KMS-11 (cell line): ENCODE results near the gene SCRN3.
"Not testable (repeated sequence)": the region's sequence is repeated elsewhere in the genome, so short reads cannot be mapped to it uniquely, and the experiment has no call there.

Experiments used
- H2AFZ ChIP-seq: fragments of 200-600 bp; sonication (generic); 2 replicates; pipeline ENCODE4 v1.6.1; 2016; ENCODE audit warnings: antibody characterized with exemption, mixed run types, low read depth
- H3K27ac ChIP-seq: fragments of 200-600 bp; sonication (generic); 2 replicates; pipeline ENCODE4 v1.6.1; 2016; ENCODE audit warnings: mild to moderate bottlenecking, mixed run types
- H3K27me3 ChIP-seq: fragments of 200-600 bp; sonication (generic); 2 replicates; pipeline ENCODE4 v1.6.1; 2017; ENCODE audit warnings: mild to moderate bottlenecking, low read depth, mixed run types, moderate library complexity; ENCODE audit not compliant: insufficient read depth
- H3K36me3 ChIP-seq: fragments of 200-600 bp; sonication (generic); 2 replicates; pipeline ENCODE4 v1.6.1; 2017; ENCODE audit warnings: mild to moderate bottlenecking, mixed run types; ENCODE audit not compliant: insufficient read depth
- H3K4me1 ChIP-seq: fragments of 200-600 bp; sonication (generic); 2 replicates; pipeline ENCODE4 v1.6.1; 2016; ENCODE audit warnings: mild to moderate bottlenecking, low read depth, mixed run types; ENCODE audit not compliant: poor library complexity, severe bottlenecking
- H3K4me2 ChIP-seq: fragments of 200-600 bp; sonication (generic); 2 replicates; pipeline ENCODE4 v1.7.0; 2016; ENCODE audit warnings: mild to moderate bottlenecking, mixed run types
- H3K4me3 ChIP-seq: fragments of 200-600 bp; sonication (generic); IDR thresholded peaks from 2 replicates; pipeline ENCODE4 v1.6.1; 2017; ENCODE audit warnings: low read depth, low read length, mixed read lengths; ENCODE audit not compliant: insufficient read depth
- H3K79me2 ChIP-seq: fragments of 200-600 bp; sonication (generic); 2 replicates; pipeline ENCODE4 v1.6.1; 2016; ENCODE audit warnings: low read depth, mixed run types; ENCODE audit not compliant: insufficient read depth
- H3K9ac ChIP-seq: fragments of 200-600 bp; sonication (generic); 2 replicates; pipeline ENCODE4 v1.6.1; 2016; ENCODE audit warnings: mild to moderate bottlenecking, mixed run types
- H4K20me1 ChIP-seq: fragments of 200-600 bp; sonication (generic); 2 replicates; pipeline ENCODE4 v1.6.1; 2016; ENCODE audit warnings: mild to moderate bottlenecking, mixed run types; ENCODE audit not compliant: insufficient read depth
- TF ChIP-seq, protein P1 (sequence below): fragments of 200-600 bp; sonication (generic); conservative IDR thresholded peaks from 2 replicates; pipeline ENCODE4 v1.6.1; 2017; ENCODE audit warnings: low read depth, mild to moderate bottlenecking, antibody characterized with exemption, low read length, moderate library complexity, mixed read lengths

SCRN3 gene

DNA sequence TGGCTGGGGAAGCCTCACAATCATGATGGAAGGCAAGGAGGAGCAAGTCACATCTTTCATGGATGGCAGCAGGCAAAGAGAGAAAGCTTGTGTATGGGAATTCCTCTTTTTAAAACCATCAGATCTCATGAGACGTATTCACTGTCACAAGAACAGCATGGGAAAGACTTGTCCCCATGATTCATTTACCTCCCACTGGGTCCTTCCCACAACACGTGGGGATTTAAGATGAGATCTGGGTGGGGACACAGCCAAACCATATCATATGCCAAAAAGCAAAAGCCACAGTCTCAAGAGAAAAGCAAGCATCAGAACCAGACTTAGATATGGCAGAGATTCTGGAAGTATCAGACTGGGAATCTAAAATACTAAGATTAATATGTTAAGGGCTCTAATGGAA, 30.0 kb upstream of the SCRN3 start:
- no peak overlapping the region for H2AFZ ChIP-seq
- no peak overlapping the region for H3K4me3 ChIP-seq
- no peaks in the 10 kb centered on the region for H3K4me1 ChIP-seq
- no peak overlapping the region for H3K9ac ChIP-seq
- H3K79me2 ChIP-seq = no peaks in the 10 kb centered on the region
- H3K4me2 ChIP-seq = no peak overlapping the region
- no peaks in the 10 kb centered on the region for H3K36me3 ChIP-seq
- H3K27me3 ChIP-seq = no peaks in the 10 kb centered on the region
- no peaks in the 10 kb centered on the region for H4K20me1 ChIP-seq
- TF ChIP-seq, protein P1, sequence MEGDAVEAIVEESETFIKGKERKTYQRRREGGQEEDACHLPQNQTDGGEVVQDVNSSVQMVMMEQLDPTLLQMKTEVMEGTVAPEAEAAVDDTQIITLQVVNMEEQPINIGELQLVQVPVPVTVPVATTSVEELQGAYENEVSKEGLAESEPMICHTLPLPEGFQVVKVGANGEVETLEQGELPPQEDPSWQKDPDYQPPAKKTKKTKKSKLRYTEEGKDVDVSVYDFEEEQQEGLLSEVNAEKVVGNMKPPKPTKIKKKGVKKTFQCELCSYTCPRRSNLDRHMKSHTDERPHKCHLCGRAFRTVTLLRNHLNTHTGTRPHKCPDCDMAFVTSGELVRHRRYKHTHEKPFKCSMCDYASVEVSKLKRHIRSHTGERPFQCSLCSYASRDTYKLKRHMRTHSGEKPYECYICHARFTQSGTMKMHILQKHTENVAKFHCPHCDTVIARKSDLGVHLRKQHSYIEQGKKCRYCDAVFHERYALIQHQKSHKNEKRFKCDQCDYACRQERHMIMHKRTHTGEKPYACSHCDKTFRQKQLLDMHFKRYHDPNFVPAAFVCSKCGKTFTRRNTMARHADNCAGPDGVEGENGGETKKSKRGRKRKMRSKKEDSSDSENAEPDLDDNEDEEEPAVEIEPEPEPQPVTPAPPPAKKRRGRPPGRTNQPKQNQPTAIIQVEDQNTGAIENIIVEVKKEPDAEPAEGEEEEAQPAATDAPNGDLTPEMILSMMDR = no peak
- H3K27ac ChIP-seq = no peak overlapping the region

DNA sequence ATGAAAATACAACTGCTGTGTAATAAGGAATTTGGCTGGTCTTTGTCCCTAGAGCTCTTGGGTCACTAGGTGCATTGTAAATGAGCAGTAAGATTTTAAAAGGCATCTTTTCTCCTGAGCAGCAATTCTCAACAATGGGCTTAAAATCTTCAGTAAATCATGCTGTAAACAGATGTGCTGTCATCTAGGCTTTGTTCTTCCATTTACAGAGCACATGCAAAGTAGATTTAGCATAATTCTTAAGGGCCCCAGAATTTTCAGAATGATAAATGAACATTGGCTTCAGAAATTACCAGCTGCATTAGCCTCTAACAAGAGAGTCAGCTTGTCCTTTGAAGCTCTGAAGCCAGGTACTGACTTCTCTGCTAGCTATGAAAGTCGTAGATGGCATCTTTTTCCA, 26.8 kb upstream of the SCRN3 start:
- Histone ChIP-seq H3K27ac (no peak overlapping the region), H3K36me3 (no peaks in the 10 kb centered on the region), H3K9ac (no peak overlapping the region), H3K79me2 (no peaks in the 10 kb centered on the region), H3K4me2 (no peak overlapping the region), H3K4me1 (no peaks in the 10 kb centered on the region), H3K4me3 (no peak overlapping the region), H4K20me1 (no peaks in the 10 kb centered on the region), H2AFZ (no peak overlapping the region), H3K27me3 (no peaks in the 10 kb centered on the region)
- TF ChIP-seq, protein P1 = no peak

DNA sequence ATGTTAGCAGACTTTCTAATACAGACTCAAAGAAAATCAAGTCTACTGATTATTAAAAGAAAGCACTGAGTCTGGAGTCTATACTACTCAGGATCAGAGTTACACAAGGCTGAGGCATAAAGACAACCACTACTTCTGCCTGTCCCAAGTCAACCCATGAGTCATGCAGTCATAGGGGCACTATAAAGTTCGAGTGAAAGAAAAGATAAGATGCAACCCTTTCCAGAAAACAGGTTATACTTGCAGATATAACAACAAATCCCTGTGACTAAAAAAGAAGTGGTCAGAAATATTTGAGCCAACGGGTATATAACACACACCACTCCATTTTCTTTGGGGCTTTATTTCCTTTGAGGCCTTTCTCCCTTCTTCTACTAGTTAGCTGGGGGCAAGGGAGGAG, 18.6 kb upstream of the SCRN3 start:
- no peak overlapping the region for H3K27ac ChIP-seq
- no peak overlapping the region for H3K4me3 ChIP-seq
- H3K4me1 ChIP-seq = peaks cover 9% of the 10 kb centered on the region
- no peaks in the 10 kb centered on the region for H3K27me3 ChIP-seq
- no peaks in the 10 kb centered on the region for H3K36me3 ChIP-seq
- H4K20me1 ChIP-seq = no peaks in the 10 kb centered on the region
- H3K4me2 ChIP-seq = no peak overlapping the region
- H3K9ac ChIP-seq = no peak overlapping the region
- H3K79me2 ChIP-seq = no peaks in the 10 kb centered on the region
- H2AFZ ChIP-seq = no peak overlapping the region
- TF ChIP-seq, protein P1 = no peak

- Histone ChIP-seq H3K27me3 (no peaks in the 10 kb centered on the region), H3K4me1 (no peaks in the 10 kb centered on the region), H3K4me3 (no peak overlapping the region), H3K9ac (no peak overlapping the region), H3K27ac (no peak overlapping the region), H3K79me2 (no peaks in the 10 kb centered on the region), H2AFZ (no peak overlapping the region), H3K4me2 (no peak overlapping the region), H4K20me1 (no peaks in the 10 kb centered on the region), H3K36me3 (no peaks in the 10 kb centered on the region)
- TF ChIP-seq, protein P1 = no peak
Observed at GRCh38 chr2:174383796-174384195, 11.7 kb upstream of the SCRN3 start.

GRCh38 chr2:174385201-174385600, 10.3 kb upstream of the SCRN3 start:
- Histone ChIP-seq H3K9ac (no peak overlapping the region), H3K4me3 (no peak overlapping the region), H3K4me2 (no peak overlapping the region), H3K4me1 (no peaks in the 10 kb centered on the region), H3K27me3 (no peaks in the 10 kb centered on the region), H3K36me3 (no peaks in the 10 kb centered on the region), H3K79me2 (no peaks in the 10 kb centered on the region), H3K27ac (no peak overlapping the region), H4K20me1 (no peaks in the 10 kb centered on the region), H2AFZ (no peak overlapping the region)
- TF ChIP-seq, protein P1 = no peak

GRCh38 chr2:174388706-174389105, 6.8 kb upstream of the SCRN3 start:
- not testable (repeated sequence) for H3K9ac ChIP-seq, H3K27me3 ChIP-seq, H4K20me1 ChIP-seq, H3K4me2 ChIP-seq, H3K36me3 ChIP-seq, H2AFZ ChIP-seq, H3K27ac ChIP-seq, H3K4me3 ChIP-seq, H3K79me2 ChIP-seq, H3K4me1 ChIP-seq
